ENCODE results near the gene FXR1. TPM values are rescaled to one million over a fixed set of nuclear protein-coding genes. Genes with fewer than 3 reads are reported as not detected.

Gene FXR1
- total RNA-seq, 3 donors from 2014 or later = 130 to 152 (median 150) TPM

DNA sequence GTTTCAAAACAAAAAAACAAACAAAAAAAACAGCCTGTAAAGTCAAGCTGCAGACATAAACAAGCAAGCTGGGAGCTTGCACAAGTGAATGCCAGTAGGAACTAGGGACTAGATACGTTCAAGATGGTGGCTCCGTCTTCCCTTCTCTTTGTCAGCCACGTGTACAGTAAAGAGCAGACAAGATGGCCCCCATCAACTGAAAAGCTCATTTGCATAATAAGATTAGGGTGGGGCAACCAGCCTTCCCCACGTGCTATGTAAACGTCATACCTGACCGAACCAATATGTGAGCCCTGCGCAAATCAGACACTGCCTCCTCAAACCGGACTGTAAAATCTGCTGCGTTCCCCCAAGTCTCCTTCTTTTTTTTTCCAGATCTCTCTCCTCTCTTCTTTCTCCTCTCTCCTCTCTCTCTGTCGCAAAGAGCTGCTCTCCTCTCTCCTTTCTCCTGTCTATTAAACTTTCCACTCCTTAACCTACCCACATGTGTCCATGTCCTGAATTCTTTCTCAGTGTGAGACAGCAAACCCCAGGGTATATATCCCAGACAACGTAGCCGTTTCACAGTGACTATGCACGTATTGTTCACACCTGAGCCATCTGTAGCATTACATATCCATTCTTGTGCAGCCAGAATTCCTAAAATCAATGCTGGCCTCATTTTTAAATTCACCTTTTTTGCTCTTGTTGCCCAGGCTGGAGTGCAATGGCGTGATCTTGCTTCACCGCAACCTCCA lies 31.2 kb upstream of the FXR1 start:
- no peak overlapping the region for H3K27ac ChIP-seq
- no peaks in the 10 kb centered on the region for H3K36me3 ChIP-seq
- intact Hi-C loops (cut with DNase I; ENCODE audit: low total_unique reads) = no loop called here
- no peak for DNase-seq (ENCODE audit: low spot score in 2 of 2)
- no peaks in the 10 kb centered on the region for H3K4me1 ChIP-seq
- TF ChIP-seq POLR2AphosphoS5 (IDR thresholded peaks at IDR 0.05) (no peak), POLR2A (IDR thresholded peaks at IDR 0.05) (no peak)
- TF ChIP-seq, protein P1, sequence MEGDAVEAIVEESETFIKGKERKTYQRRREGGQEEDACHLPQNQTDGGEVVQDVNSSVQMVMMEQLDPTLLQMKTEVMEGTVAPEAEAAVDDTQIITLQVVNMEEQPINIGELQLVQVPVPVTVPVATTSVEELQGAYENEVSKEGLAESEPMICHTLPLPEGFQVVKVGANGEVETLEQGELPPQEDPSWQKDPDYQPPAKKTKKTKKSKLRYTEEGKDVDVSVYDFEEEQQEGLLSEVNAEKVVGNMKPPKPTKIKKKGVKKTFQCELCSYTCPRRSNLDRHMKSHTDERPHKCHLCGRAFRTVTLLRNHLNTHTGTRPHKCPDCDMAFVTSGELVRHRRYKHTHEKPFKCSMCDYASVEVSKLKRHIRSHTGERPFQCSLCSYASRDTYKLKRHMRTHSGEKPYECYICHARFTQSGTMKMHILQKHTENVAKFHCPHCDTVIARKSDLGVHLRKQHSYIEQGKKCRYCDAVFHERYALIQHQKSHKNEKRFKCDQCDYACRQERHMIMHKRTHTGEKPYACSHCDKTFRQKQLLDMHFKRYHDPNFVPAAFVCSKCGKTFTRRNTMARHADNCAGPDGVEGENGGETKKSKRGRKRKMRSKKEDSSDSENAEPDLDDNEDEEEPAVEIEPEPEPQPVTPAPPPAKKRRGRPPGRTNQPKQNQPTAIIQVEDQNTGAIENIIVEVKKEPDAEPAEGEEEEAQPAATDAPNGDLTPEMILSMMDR (IDR thresholded peaks at IDR 0.05) = no peak
- no peaks in the 10 kb centered on the region for H3K27me3 ChIP-seq
- no peak overlapping the region for H3K4me3 ChIP-seq
- H3K9me3 ChIP-seq = no peaks in the 10 kb centered on the region

DNA sequence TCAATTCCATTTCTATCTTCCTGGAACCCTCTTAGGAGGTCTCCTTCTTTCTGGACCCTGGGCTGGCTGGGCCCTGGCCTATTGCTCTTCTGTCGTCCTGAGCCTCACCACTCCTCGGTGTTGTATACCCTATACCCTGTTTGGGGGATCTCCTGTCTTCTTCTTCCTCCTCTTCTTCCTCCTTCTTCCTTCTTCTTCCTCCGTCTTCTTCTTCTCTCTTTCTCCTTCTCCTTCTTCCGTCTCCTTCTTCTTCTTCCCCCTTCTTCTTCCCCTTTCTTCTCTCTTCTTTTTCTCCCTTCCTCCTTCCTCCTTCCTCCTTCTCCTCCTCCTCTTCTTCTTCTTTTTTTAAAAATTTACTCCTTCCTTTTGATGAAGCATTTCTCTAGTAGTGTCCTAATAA lies 30.4 kb upstream of the FXR1 start:
- Histone ChIP-seq H3K36me3 (no peaks in the 10 kb centered on the region), H3K27me3 (no peaks in the 10 kb centered on the region), H3K4me3 (no peak overlapping the region), H3K27ac (no peak overlapping the region), H3K4me1 (no peaks in the 10 kb centered on the region), H3K9me3 (no peaks in the 10 kb centered on the region)
- no peak for DNase-seq (ENCODE audit: low spot score in 2 of 2)
- intact Hi-C loops (cut with DNase I; ENCODE audit: low total_unique reads) = no loop called here
- TF ChIP-seq POLR2AphosphoS5 (IDR thresholded peaks at IDR 0.05) = no peak
- TF ChIP-seq POLR2A (IDR thresholded peaks at IDR 0.05) = no peak
- TF ChIP-seq, protein P1 (IDR thresholded peaks at IDR 0.05) = no peak

DNA sequence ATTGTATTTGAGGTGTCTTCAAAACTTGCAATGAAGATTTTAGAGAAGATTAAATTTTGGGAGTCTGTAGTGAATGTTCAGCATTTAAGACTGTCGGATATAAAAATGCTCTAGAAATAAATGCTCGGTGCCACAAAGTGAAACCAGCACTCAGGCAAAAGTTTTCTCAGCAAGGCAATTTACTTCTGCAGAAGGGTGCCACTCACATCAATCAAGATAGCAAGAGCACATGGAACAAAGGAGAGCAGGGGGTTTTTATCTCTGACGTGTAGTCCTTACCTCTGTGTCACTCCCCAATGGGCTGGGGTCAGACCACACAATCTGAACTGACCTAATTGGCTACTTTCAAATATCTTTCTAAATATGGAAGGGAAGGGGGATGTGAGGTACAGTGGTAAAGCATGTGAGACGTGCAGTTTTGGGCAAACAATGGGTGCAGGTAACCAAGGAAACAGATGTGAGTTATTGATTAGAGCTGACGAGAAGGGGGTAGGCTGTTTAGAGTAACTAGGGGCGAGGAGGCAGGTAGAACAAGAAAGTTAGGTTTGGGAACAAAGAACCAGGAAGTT lies 23.4 kb upstream of the FXR1 start:
- no peak overlapping the region for H3K4me3 ChIP-seq
- peaks cover 24 to 30% of the 10 kb centered on the region in 2 donors for H3K9me3 ChIP-seq
- no peaks in the 10 kb centered on the region for H3K27me3 ChIP-seq
- intact Hi-C loops (cut with DNase I; ENCODE audit: low total_unique reads) = no loop called here
- H3K27ac ChIP-seq = no peak overlapping the region
- H3K36me3 ChIP-seq = no peaks in the 10 kb centered on the region
- H3K4me1 ChIP-seq = no peaks in the 10 kb centered on the region
- TF ChIP-seq, protein P1 (IDR thresholded peaks at IDR 0.05) = no peak
- TF ChIP-seq POLR2A (IDR thresholded peaks at IDR 0.05) (no peak), POLR2AphosphoS5 (IDR thresholded peaks at IDR 0.05) (no peak)
- no peak for DNase-seq (ENCODE audit: low spot score in 2 of 2)

DNA sequence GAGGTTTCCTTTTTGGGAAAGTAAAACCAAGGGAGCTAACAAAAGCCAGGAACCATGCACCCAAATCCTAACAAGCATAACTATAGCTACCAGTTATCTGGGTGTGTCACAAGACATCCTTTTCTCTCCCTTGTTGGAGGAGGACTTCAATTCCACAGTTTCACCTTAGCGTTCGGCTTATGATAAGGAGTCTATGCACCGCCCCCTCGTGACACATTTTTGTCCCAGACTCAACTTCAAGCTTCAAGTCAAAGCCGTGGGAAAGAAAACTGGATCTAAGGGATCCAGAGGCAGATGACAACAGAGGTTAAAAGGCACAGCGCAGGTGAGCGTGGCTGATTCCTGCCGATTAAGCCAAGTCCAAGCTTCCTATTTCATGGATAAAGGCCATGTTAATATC lies 13.9 kb upstream of the FXR1 start:
- Histone ChIP-seq H3K9me3 (peaks cover 0 to 13% of the 10 kb centered on the region in 2 donors), H3K27ac (no peak overlapping the region), H3K4me3 (no peak overlapping the region), H3K4me1 (no peaks in the 10 kb centered on the region), H3K36me3 (no peaks in the 10 kb centered on the region), H3K27me3 (no peaks in the 10 kb centered on the region)
- TF ChIP-seq, protein P1 (IDR thresholded peaks at IDR 0.05) = no peak
- TF ChIP-seq POLR2A (IDR thresholded peaks at IDR 0.05) (no peak), POLR2AphosphoS5 (IDR thresholded peaks at IDR 0.05) (no peak)
- DNase-seq (ENCODE audit: low spot score in 2 of 2) = no peak
- intact Hi-C loops (cut with DNase I; ENCODE audit: low total_unique reads) = no loop called here

DNA sequence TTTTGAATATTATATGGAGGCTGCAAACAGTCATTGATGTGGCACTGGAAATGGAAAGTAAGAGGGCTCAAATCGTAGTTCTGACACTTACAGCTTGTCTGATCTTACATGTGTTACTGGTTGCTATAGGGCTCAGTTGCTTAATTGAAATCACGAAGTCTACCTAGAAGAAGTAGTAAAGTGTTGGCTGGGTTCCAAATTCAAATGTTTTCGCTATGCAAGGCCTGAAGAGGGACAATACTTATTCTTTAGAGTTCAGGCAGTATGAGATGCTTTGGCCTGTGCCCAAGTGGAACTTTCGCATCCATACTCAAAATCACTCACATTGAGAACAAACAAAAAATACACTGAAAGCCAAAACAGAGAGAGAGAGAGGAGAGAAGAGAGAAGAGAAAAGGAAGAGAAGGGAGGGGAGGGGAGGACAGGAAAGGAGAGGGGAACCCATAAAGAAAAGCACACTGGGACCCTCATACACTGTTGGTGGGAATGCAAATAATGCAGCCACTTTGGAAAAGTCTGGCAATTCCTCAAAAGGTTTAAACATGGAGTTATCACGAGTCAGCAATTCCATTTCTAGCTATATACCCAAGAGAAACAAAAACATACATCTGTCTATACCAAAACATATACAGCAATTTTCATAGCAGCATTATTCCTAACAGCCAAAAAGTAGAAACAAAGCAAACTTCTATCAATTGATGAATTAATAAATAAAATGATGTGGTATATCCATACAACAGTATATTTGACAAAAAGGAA lies 2.9 kb upstream of the FXR1 start:
- DNase-seq (ENCODE audit: low spot score in 2 of 2) = no peak
- intact Hi-C loops (cut with DNase I; ENCODE audit: low total_unique reads) = no loop called here
- TF ChIP-seq POLR2A (IDR thresholded peaks at IDR 0.05) (no peak), POLR2AphosphoS5 (IDR thresholded peaks at IDR 0.05) (no peak)
- TF ChIP-seq, protein P1 (IDR thresholded peaks at IDR 0.05) = no peak

More for the DNA sequence above, 2.9 kb upstream of the FXR1 start:
- Histone ChIP-seq H3K27me3 (no peaks in the 10 kb centered on the region), H3K9me3 (peaks cover 0 to 4% of the 10 kb centered on the region in 2 donors), H3K36me3 (no peaks in the 10 kb centered on the region), H3K4me3 (no peak overlapping the region), H3K27ac (no peak overlapping the region), H3K4me1 (peaks cover 0 to 4% of the 10 kb centered on the region in 2 donors)

Measured in breast epithelium (tissue), 4 donors.